ENCODE measurements around the gene COX8C. TPM values are rescaled to one million over a fixed set of nuclear protein-coding genes. Genes with fewer than 3 reads are reported as not detected.

The COX8C gene
- total and polyA plus RNA-seq, 9 of the 15 experiments (the other 6 are each of a cell fraction or from before 2014, with no cell fraction given): not detected

DNA sequence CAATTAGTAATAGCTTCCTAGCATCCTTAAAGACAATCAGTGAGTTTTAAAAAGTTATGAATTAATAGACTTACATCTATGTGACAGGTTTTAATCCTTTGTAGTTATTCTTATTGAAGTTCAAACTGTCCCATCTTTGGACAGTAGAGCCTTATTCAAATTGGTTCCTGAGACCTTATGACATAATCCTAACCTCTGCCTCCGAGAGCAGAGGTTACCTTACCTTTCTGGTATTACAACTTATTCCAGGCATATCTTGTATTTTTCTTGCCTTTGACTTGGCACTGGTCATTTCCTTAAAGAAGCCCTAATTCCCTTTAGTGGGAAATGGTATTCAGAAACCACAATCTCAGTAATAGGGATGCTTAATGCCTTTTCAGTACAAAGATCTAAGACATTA, 35.9 kb upstream of the COX8C start (continued):
- TF ChIP-seq, protein P1, sequence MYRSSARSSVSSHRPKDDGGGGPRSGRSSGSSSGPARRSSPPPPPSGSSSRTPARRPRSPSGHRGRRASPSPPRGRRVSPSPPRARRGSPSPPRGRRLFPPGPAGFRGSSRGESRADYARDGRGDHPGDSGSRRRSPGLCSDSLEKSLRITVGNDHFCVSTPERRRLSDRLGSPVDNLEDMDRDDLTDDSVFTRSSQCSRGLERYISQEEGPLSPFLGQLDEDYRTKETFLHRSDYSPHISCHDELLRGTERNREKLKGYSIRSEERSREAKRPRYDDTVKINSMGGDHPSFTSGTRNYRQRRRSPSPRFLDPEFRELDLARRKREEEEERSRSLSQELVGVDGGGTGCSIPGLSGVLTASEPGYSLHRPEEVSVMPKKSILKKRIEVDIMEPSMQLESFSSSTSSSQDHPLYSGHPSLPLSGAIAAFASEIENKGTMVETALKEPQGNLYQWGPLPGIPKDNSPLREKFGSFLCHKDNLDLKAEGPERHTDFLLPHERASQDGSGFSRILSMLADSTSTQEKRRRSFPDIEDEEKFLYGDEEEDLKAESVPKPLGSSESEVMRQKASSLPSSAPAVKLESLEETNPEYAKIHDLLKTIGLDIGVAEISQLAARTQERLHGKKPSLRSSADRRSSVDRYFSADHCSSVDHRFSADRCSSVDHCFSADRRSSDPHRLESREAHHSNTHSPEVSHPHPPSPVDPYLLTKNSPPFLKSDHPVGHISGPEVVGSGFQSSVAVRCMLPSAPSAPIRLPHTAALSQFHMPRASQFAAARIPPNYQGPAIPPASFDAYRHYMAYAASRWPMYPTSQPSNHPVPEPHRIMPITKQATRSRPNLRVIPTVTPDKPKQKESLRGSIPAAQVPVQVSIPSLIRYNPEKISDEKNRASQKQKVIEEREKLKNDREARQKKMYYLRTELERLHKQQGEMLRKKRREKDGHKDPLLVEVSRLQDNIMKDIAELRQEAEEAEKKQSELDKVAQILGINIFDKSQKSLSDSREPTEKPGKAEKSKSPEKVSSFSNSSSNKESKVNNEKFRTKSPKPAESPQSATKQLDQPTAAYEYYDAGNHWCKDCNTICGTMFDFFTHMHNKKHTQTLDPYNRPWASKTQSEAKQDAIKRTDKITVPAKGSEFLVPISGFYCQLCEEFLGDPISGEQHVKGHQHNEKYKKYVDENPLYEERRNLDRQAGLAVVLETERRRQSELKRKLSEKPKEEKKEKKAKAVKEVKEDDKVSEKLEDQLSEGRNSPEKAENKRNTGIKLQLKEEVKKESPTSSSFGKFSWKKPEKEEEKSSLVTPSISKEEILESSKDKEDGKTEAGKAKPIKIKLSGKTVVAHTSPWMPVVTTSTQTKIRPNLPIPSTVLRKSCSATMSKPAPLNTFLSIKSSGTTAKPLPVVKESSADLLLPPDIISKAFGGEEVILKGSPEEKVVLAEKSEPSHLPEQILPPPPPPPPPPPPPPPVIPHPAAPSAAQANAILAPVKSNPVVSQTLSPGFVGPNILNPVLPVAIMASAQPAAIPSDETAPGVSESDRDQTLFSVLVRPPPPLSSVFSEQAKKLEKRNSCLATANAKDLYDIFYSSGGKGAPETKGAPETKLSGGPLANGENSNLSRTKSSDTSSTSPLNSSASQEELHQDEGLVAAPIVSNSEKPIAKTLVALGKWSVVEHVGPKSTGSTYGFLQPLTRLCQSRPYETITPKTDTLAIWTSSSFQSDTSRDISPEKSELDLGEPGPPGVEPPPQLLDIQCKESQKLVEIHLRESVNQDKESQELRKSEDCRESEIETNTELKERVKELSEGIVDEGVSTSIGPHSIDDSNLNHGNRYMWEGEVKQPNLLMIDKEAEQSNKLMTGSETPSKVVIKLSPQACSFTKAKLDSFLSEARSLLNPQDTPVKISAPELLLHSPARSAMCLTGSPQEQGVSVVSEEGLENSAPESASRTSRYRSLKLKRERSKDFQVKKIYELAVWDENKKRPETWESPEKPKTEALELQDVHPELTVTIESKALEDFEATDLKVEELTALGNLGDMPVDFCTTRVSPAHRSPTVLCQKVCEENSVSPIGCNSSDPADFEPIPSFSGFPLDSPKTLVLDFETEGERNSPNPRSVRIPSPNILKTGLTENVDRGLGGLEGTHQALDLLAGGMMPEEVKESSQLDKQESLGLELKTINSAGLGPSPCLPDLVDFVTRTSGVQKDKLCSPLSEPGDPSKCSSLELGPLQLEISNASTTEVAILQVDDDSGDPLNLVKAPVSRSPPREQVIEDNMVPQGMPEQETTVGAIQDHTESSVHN (IDR thresholded peaks at IDR 0.05; ENCODE audit: borderline replicate concordance in 1 of 2, low read depth in 1 of 2): no peak
- TF ChIP-seq, protein P2, sequence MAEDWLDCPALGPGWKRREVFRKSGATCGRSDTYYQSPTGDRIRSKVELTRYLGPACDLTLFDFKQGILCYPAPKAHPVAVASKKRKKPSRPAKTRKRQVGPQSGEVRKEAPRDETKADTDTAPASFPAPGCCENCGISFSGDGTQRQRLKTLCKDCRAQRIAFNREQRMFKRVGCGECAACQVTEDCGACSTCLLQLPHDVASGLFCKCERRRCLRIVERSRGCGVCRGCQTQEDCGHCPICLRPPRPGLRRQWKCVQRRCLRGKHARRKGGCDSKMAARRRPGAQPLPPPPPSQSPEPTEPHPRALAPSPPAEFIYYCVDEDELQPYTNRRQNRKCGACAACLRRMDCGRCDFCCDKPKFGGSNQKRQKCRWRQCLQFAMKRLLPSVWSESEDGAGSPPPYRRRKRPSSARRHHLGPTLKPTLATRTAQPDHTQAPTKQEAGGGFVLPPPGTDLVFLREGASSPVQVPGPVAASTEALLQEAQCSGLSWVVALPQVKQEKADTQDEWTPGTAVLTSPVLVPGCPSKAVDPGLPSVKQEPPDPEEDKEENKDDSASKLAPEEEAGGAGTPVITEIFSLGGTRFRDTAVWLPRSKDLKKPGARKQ (CRISPR knock-in tag; IDR thresholded peaks at IDR 0.05): no peak
- no peak for TF ChIP-seq ZNF449 (CRISPR knock-in tag; IDR thresholded peaks at IDR 0.05)
- TF ChIP-seq, protein P3, sequence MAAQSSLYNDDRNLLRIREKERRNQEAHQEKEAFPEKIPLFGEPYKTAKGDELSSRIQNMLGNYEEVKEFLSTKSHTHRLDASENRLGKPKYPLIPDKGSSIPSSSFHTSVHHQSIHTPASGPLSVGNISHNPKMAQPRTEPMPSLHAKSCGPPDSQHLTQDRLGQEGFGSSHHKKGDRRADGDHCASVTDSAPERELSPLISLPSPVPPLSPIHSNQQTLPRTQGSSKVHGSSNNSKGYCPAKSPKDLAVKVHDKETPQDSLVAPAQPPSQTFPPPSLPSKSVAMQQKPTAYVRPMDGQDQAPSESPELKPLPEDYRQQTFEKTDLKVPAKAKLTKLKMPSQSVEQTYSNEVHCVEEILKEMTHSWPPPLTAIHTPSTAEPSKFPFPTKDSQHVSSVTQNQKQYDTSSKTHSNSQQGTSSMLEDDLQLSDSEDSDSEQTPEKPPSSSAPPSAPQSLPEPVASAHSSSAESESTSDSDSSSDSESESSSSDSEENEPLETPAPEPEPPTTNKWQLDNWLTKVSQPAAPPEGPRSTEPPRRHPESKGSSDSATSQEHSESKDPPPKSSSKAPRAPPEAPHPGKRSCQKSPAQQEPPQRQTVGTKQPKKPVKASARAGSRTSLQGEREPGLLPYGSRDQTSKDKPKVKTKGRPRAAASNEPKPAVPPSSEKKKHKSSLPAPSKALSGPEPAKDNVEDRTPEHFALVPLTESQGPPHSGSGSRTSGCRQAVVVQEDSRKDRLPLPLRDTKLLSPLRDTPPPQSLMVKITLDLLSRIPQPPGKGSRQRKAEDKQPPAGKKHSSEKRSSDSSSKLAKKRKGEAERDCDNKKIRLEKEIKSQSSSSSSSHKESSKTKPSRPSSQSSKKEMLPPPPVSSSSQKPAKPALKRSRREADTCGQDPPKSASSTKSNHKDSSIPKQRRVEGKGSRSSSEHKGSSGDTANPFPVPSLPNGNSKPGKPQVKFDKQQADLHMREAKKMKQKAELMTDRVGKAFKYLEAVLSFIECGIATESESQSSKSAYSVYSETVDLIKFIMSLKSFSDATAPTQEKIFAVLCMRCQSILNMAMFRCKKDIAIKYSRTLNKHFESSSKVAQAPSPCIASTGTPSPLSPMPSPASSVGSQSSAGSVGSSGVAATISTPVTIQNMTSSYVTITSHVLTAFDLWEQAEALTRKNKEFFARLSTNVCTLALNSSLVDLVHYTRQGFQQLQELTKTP (IDR thresholded peaks at IDR 0.05; ENCODE audit: low read depth in 1 of 2, partially characterized antibody in 2 of 2): no peak
